Left lung (tissue), 10 donors: ENCODE data around the gene NCAM2. TPM values are rescaled to one million over a fixed set of nuclear protein-coding genes. Genes with fewer than 3 reads are reported as not detected.
A peak's percentile ranks its signal among the peaks of the same experiment; 100 is the strongest.

Source experiments
- ATAC-seq: fragments of 200-7000 bp; cut with Tn5 transposase; one replicate; pipeline ENCODE4 v1.9.1; 2020; ENCODE audit warnings: moderate library complexity
- DNase-seq, 4 donors: peaks; one replicate each; pipeline ENCODE4 v3.0.0-alpha.2; 2013 to 2020
- H3K27ac ChIP-seq, 2 donors: fragments of 200-600 bp; sonication (generic) in 1 of 2; one replicate each; pipeline versions ENCODE4 v1.5.0 to v1.8.0; 2020 to 2021
- H3K27me3 ChIP-seq, 2 donors: fragments of 200-600 bp; sonication (generic) in 1 of 2; one replicate each; pipeline versions ENCODE4 v1.5.0 to v1.8.0; 2020 to 2021
- H3K36me3 ChIP-seq, 2 donors: fragments of 200-600 bp; sonication (generic) in 1 of 2; one replicate each; pipeline versions ENCODE4 v1.5.0 to v1.8.0; 2020 to 2021
- H3K4me1 ChIP-seq, 2 donors: fragments of 200-600 bp; one replicate each; pipeline ENCODE4 v1.8.0; 2021
- H3K4me3 ChIP-seq, 2 donors: fragments of 200-600 bp; sonication (generic) in 1 of 2; one replicate each; pipeline versions ENCODE4 v1.5.0 to v1.8.0; 2020 to 2021; ENCODE audit warnings: mild to moderate bottlenecking in 1 of 2
- H3K9me3 ChIP-seq, 2 donors: fragments of 200-600 bp; sonication (generic) in 1 of 2; one replicate each; pipeline versions ENCODE4 v1.5.0 to v1.8.0; 2020 to 2021
- intact Hi-C, 2 donors: fragments of 100-400 bp; cut with DNase I; formaldehyde crosslinking; loops; one replicate each; pipeline versions ENCODE4 v1.11.2 to v1.14.2; 2022
- polyA plus RNA-seq, 6 donors: library from polyadenylated mRNA; unstranded; fragments of 120-200 nt; gene quantifications; one replicate each; pipeline ENCODE4 v1.2.1, GENCODE V29; 2013; ENCODE audit not compliant: insufficient read length in 6 of 6
- total RNA-seq, 2 donors: library from RNA; stranded (reverse); fragmentation: NEBNext Ultra II Directional; extraction: Animal tissue kit (Norgen Biotek cat#: 25700); gene quantifications; one replicate each; pipeline ENCODE4 v1.2.1, GENCODE V29; 2021
- TF ChIP-seq, protein P1 (sequence below), 2 donors: fragments of 200-600 bp; sonication (generic) in 1 of 2; IDR thresholded peaks; one replicate each; pipeline versions ENCODE4 v1.5.0 to v1.8.0; 2021; ENCODE audit warnings: antibody characterized with exemption in 2 of 2
- donor health status: DM: no; HTN: yes; CAD: no.
- donor health status: DM: no; HTN: no; CAD: no.

Gene NCAM2
- total and polyA plus RNA-seq, 8 donors: 3.3 to 30.4 (median 4.6) TPM

DNA sequence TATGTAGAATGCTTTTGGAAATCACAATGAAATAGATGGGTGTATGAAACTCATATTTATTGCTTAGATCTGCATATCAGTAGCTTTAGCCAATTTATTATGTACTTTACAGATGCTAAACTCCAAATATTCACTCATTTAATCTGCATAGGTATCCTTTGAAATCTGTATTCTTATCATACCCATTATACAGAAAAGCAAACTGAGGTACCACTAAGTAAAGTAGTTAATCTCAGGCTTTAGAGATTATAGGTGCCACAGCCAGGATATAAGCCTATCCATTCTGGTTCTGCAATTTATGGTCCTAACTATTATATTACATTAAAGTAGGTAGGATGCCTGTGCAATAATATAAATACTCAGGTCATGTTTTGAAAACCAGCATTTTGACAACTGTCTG is 369.4 kb downstream of the NCAM2 start:
- H3K27ac ChIP-seq: no peak overlapping the region
- intact Hi-C loops: no loop called here
- ATAC-seq (no peak), DNase-seq (no peak)
- no peaks in the 10 kb centered on the region for H3K4me1 ChIP-seq
- no peaks in the 10 kb centered on the region for H3K9me3 ChIP-seq
- TF ChIP-seq, protein P1, sequence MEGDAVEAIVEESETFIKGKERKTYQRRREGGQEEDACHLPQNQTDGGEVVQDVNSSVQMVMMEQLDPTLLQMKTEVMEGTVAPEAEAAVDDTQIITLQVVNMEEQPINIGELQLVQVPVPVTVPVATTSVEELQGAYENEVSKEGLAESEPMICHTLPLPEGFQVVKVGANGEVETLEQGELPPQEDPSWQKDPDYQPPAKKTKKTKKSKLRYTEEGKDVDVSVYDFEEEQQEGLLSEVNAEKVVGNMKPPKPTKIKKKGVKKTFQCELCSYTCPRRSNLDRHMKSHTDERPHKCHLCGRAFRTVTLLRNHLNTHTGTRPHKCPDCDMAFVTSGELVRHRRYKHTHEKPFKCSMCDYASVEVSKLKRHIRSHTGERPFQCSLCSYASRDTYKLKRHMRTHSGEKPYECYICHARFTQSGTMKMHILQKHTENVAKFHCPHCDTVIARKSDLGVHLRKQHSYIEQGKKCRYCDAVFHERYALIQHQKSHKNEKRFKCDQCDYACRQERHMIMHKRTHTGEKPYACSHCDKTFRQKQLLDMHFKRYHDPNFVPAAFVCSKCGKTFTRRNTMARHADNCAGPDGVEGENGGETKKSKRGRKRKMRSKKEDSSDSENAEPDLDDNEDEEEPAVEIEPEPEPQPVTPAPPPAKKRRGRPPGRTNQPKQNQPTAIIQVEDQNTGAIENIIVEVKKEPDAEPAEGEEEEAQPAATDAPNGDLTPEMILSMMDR (IDR thresholded peaks at IDR 0.05): no peak
- no peaks in the 10 kb centered on the region for H3K36me3 ChIP-seq
- no peaks in the 10 kb centered on the region for H3K27me3 ChIP-seq
- H3K4me3 ChIP-seq: no peak overlapping the region

DNA sequence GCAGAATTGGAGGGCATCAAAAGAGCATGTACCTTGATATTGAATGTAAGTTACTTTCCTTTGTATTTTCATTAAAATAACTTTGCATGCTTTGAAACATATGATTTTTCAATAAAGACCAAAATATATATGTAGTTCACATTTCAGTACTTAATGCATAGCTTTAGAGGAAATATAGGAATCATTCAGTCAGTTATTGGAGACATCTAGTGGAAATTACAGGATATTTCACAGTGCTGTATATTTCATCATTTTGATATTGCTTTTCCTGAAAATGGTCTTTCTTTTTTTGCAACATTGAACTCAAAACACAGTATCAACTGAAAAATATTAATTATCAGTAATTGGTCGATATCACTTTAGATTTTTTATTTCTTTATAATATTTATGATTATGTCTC is 375.8 kb downstream of the NCAM2 start:
- Histone ChIP-seq H3K9me3 (no peaks in the 10 kb centered on the region), H3K4me1 (no peaks in the 10 kb centered on the region), H3K27me3 (no peaks in the 10 kb centered on the region), H3K27ac (no peak overlapping the region), H3K36me3 (no peaks in the 10 kb centered on the region), H3K4me3 (no peak overlapping the region)
- TF ChIP-seq, protein P1 (IDR thresholded peaks at IDR 0.05): no peak
- intact Hi-C loops: no loop called here
- ATAC-seq (no peak), DNase-seq (peak in 1 of 4 donors; percentile 1)

DNA sequence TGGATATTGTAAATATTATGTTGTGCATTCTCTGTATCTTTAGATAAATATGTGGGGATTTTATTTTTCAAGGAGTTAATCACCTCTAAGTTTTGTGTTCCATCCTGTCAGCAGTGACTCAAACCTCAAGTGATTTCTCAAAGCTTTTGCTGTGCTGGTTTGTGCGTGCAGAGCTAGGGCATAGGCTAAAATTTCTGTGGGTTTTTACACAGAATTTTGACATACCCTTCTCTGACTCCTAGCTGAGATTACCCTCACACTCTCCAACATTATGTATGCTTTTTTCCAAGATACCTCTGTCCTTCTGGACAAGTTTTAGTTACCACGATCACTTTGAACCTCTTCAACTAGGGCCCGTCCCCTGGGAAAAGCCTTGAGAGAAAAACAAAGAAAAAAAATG is 384.9 kb downstream of the NCAM2 start:
- H3K27ac ChIP-seq: no peak overlapping the region
- H3K27me3 ChIP-seq: no peaks in the 10 kb centered on the region
- no peak for DNase-seq
- intact Hi-C loops: no loop called here
- TF ChIP-seq, protein P1 (IDR thresholded peaks at IDR 0.05): no peak
- no peaks in the 10 kb centered on the region for H3K36me3 ChIP-seq
- no peak overlapping the region for H3K4me3 ChIP-seq
- no peak for ATAC-seq
- H3K9me3 ChIP-seq: no peaks in the 10 kb centered on the region
- H3K4me1 ChIP-seq: no peaks in the 10 kb centered on the region

DNA sequence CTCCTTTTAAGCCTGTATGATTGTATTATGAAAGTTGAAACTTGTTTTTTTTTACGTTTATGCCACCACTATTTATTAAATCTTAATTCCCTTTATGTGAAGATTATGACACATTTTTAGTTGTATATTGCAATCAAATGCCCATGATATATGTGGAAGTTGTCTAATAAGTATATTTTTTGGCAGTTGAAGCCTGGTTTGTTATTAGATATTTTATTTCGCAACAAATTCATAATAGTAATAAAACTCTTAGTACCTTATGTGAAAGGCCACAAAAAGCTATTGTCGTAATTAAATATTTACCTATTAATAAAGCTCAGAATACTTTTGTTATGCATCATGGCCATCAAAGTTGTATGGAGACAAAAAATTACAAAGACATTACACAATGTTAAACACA is 386.8 kb downstream of the NCAM2 start:
- Histone ChIP-seq H3K9me3 (no peaks in the 10 kb centered on the region), H3K36me3 (no peaks in the 10 kb centered on the region), H3K27ac (no peak overlapping the region), H3K4me3 (no peak overlapping the region), H3K4me1 (no peaks in the 10 kb centered on the region), H3K27me3 (no peaks in the 10 kb centered on the region)
- no peak for DNase-seq
- intact Hi-C loops: no loop called here
- TF ChIP-seq, protein P1 (IDR thresholded peaks at IDR 0.05): no peak
- no peak for ATAC-seq

DNA sequence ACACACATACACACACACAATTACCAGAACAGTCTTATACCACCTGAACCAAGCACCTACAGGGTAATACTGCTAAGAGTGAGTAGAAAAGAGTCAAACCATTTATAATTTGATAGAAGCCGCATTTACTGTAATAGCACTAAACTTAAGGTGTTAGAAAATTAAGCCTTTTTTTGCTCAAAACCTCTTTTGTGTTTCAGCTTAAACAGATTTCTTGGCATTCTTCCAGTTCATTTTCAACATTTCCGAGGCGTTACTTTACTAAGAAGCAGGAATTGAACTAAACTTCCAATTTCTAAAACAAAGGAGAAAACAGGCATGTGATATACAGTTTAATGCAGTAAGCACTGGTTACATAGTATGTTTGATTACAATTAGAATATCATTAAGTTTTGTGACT is 387.2 kb downstream of the NCAM2 start:
- DNase-seq (no peak), ATAC-seq (no peak)
- no peaks in the 10 kb centered on the region for H3K4me1 ChIP-seq
- H3K27ac ChIP-seq: no peak overlapping the region
- H3K36me3 ChIP-seq: no peaks in the 10 kb centered on the region
- TF ChIP-seq, protein P1 (IDR thresholded peaks at IDR 0.05): no peak
- H3K27me3 ChIP-seq: no peaks in the 10 kb centered on the region
- no peak overlapping the region for H3K4me3 ChIP-seq
- no peaks in the 10 kb centered on the region for H3K9me3 ChIP-seq
- intact Hi-C loops: no loop called here
